DND-41 (cell line): ENCODE data around the gene KISS1.

Experiments used
- ATAC-seq: fragments of 200-7000 bp; cut with Tn5 transposase; 3 replicates; pipeline ENCODE4 v1.9.1; 2021; ENCODE audit warnings: low read depth; ENCODE audit not compliant: insufficient read depth
- DNase-seq: peaks from one replicate; pipeline ENCODE4 v3.0.0-alpha.2; 2020
- H2AFZ ChIP-seq: 2 replicates; pipeline ENCODE4 v1.6.0; 2012; ENCODE audit warnings: low read depth, low read length
- H3K27ac ChIP-seq: 2 replicates; pipeline ENCODE4 v1.5.1; 2012; ENCODE audit warnings: low read length, inconsistent platforms
- H3K27me3 ChIP-seq: fragments of 200-600 bp; sonication (generic); 2 replicates; pipeline ENCODE4 v1.6.0; 2012; ENCODE audit warnings: low read length, mild to moderate bottlenecking, inconsistent platforms; ENCODE audit not compliant: insufficient read depth, poor library complexity
- H3K36me3 ChIP-seq: 2 replicates; pipeline ENCODE4 v1.5.1; 2012; ENCODE audit warnings: low read length, inconsistent platforms; ENCODE audit not compliant: insufficient read depth
- H3K4me1 ChIP-seq: 2 replicates; pipeline ENCODE4 v1.5.1; 2012; ENCODE audit warnings: mild to moderate bottlenecking, low read length; ENCODE audit not compliant: insufficient read depth
- H3K4me2 ChIP-seq: 2 replicates; pipeline ENCODE4 v1.6.0; 2012; ENCODE audit warnings: mild to moderate bottlenecking, moderate library complexity, low read length, inconsistent platforms; ENCODE audit not compliant: insufficient read depth
- H3K4me3 ChIP-seq, 2 experiments: fragments of 200-600 bp in 1 of 2; shearing (Covaris generic) in 1 of 2; 2 replicates each; pipeline ENCODE4 v1.5.1; 2012 to 2016; ENCODE audit warnings: inconsistent platforms in 2 of 2, low read length in 2 of 2, mild to moderate bottlenecking in 2 of 2, low read depth in 1 of 2, moderate library complexity in 1 of 2
- H3K79me2 ChIP-seq: 2 replicates; pipeline ENCODE4 v1.6.0; 2012; ENCODE audit warnings: low read length, inconsistent platforms; ENCODE audit not compliant: insufficient read depth
- H3K9ac ChIP-seq: 2 replicates; pipeline ENCODE4 v1.6.0; 2012; ENCODE audit warnings: low read depth, mild to moderate bottlenecking, inconsistent platforms, low read length, moderate library complexity
- H3K9me3 ChIP-seq: 2 replicates; pipeline ENCODE4 v1.5.1; 2012; ENCODE audit warnings: low read length, moderate library complexity, mild to moderate bottlenecking, inconsistent platforms; ENCODE audit not compliant: insufficient read depth, severe bottlenecking
- H4K20me1 ChIP-seq: 2 replicates; pipeline ENCODE4 v1.6.0; 2012; ENCODE audit warnings: low read length; ENCODE audit not compliant: insufficient read depth
- EZH2 ChIP-seq: IDR thresholded peaks from 3 replicates; pipeline ENCODE4 v1.6.1; 2012; ENCODE audit warnings: borderline replicate concordance, low read depth, mild to moderate bottlenecking, moderate library complexity, low read length, inconsistent platforms; ENCODE audit not compliant: severe bottlenecking
- TF ChIP-seq, protein P1 (sequence below): IDR thresholded peaks from 2 replicates; pipeline ENCODE4 v1.5.1; 2012; ENCODE audit warnings: borderline replicate concordance, low read length, moderate library complexity, mild to moderate bottlenecking; ENCODE audit not compliant: poor library complexity, severe bottlenecking; ENCODE audit errors: extremely low read depth

The KISS1 gene

DNA sequence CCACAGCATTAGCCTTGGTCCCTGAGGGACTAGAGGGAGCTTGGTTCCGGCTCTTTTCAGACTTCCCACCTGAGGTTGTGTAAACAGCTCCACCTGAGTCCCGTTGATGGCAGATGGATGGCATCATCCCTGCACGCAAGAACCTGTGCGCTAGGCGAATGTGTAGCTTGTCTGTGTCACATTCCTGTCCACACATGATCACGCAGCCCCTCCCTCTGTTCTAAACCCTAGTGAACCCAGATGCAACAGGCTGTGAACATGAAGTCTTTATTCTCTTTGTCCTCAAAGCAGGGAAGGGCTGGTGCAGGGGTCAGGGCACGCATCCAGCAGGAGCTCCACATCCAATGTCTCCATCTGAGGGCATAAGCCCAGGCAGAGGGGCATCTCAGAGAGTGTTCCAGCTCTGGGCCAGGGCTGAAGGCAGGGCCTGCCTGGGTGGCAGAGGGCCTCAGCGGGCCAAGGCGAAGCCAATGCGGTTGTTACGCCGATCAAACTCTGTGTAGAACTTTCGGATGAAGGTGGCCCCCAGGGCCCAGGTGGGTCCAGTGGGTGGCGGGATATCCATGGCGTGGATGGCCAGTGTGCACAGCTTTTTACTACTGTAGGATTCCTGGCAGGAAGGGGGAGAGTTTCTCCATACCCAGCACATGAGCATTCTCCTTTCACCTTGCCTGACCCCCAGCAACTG lies 41.6 kb downstream of the KISS1 start:
- H3K36me3 ChIP-seq: no peaks in the 10 kb centered on the region
- ATAC-seq (no peak), DNase-seq (no peak)
- no peaks in the 10 kb centered on the region for H3K27me3 ChIP-seq
- H3K79me2 ChIP-seq: no peaks in the 10 kb centered on the region
- H3K9me3 ChIP-seq: no peaks in the 10 kb centered on the region
- H3K4me3 ChIP-seq: no peak overlapping the region
- no peak overlapping the region for H3K4me2 ChIP-seq
- H3K9ac ChIP-seq: no peak overlapping the region
- no peak overlapping the region for H2AFZ ChIP-seq
- TF ChIP-seq EZH2: no peak
- TF ChIP-seq, protein P1, sequence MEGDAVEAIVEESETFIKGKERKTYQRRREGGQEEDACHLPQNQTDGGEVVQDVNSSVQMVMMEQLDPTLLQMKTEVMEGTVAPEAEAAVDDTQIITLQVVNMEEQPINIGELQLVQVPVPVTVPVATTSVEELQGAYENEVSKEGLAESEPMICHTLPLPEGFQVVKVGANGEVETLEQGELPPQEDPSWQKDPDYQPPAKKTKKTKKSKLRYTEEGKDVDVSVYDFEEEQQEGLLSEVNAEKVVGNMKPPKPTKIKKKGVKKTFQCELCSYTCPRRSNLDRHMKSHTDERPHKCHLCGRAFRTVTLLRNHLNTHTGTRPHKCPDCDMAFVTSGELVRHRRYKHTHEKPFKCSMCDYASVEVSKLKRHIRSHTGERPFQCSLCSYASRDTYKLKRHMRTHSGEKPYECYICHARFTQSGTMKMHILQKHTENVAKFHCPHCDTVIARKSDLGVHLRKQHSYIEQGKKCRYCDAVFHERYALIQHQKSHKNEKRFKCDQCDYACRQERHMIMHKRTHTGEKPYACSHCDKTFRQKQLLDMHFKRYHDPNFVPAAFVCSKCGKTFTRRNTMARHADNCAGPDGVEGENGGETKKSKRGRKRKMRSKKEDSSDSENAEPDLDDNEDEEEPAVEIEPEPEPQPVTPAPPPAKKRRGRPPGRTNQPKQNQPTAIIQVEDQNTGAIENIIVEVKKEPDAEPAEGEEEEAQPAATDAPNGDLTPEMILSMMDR: no peak
- H3K27ac ChIP-seq: no peak overlapping the region
- no peaks in the 10 kb centered on the region; the same call in none of the 2 replicates for H4K20me1 ChIP-seq
- no peaks in the 10 kb centered on the region for H3K4me1 ChIP-seq

DNA sequence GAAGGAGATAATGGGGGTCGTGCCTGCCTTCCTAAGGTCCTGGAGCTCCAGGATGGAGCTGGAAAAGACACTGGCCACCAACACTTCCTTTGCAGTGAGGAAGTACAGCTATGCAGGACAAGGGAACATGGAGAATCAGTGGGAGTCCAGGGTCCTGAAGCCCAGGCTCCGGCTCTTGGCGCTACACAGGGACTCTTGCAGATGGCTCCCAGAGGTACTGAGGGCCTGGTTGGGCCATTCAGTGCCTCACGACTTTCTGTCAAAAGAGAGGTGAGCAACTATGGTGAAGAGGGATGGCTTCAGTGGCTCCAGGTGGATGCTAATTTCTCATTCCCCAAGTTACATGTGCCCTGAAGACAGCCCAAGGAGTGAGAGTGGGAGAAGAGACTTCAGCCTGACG lies 42.6 kb downstream of the KISS1 start:
- no peak for ATAC-seq

DNA sequence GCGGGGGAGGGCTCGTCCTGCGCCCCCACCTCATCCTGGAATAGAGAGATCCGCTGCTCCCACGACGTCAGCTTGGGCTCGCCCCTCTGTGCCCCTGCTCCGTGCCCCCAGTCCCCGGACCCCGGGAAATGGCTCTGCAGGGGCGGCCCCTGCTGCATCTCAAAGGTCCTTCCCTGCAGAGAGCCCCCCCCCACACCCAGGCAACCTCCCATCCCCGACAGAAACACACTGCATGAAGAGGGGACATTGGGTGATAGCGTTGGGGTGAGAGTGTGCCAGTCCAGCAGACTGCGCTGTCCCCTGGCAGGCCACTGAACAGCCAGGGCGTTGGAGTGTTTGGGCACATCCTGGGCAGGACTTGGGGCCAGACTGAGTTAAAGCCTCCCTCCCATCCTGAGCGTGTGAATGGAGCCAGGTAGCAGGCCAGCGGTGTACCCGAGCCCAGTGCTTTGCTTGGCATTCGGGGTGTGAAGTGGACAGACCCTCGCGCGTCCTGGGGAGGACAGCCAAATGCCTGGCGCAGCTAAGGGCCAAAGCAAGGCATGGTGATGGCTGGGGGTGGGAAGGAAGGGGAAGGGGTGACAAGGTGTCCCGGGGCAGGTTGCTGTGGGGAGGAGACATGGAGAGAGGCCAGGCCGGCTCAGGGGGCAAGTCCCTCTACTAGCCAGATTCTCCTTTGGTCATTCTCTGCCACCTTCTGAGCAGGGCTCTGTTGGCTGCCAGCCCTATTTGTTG lies 43.8 kb downstream of the KISS1 start:
- no peak for ATAC-seq
- DNase-seq: no peak
- TF ChIP-seq, protein P1: no peak
- no peak for TF ChIP-seq EZH2
- Histone ChIP-seq H3K27me3 (no peaks in the 10 kb centered on the region), H3K9me3 (no peaks in the 10 kb centered on the region), H3K4me1 (no peaks in the 10 kb centered on the region), H3K9ac (no peak overlapping the region), H2AFZ (no peak overlapping the region), H4K20me1 (no peaks in the 10 kb centered on the region; the same call in none of the 2 replicates), H3K4me3 (no peak overlapping the region), H3K79me2 (no peaks in the 10 kb centered on the region), H3K36me3 (no peaks in the 10 kb centered on the region), H3K4me2 (no peak overlapping the region), H3K27ac (no peak overlapping the region)

More for the DNA sequence above, 42.6 kb downstream of the KISS1 start:
- Histone ChIP-seq H3K36me3 (no peaks in the 10 kb centered on the region), H3K4me3 (no peak overlapping the region), H3K27ac (no peak overlapping the region), H3K79me2 (no peaks in the 10 kb centered on the region), H3K4me2 (no peak overlapping the region), H4K20me1 (no peaks in the 10 kb centered on the region; the same call in none of the 2 replicates), H3K9ac (no peak overlapping the region), H3K4me1 (no peaks in the 10 kb centered on the region), H2AFZ (no peak overlapping the region; the same call in 1 of the 2 replicates), H3K9me3 (no peaks in the 10 kb centered on the region), H3K27me3 (no peaks in the 10 kb centered on the region)
- TF ChIP-seq, protein P1: no peak
- TF ChIP-seq EZH2: no peak
- no peak for DNase-seq
